ENCODE results near the gene ACRV1. TPM values are rescaled to one million over a fixed set of nuclear protein-coding genes. Genes with fewer than 3 reads are reported as not detected.
"Not testable (repeated sequence)": the region's sequence is repeated elsewhere in the genome, so short reads cannot be mapped to it uniquely, and the experiment has no call there.

ACRV1 gene
- total RNA-seq (ENCODE audit: insufficient read depth, low replicate concordance), result 2.2 TPM

GRCh38 chr11:125680747-125681146 is at the start of gene ACRV1:
Gene ACRV1, minus strand, starts transcription at chr11:125680847. Its CDS starts 67 bp downstream, at chr11:125680780.
- DNase-seq (ENCODE audit: low spot score), result no peak

- no peak for DNase-seq (ENCODE audit: low spot score)
Observed at GRCh38 chr11:125728969-125729368, 48.3 kb upstream of the ACRV1 start.

- DNase-seq (ENCODE audit: low spot score), result no peak
Observed at GRCh38 chr11:125724125-125724524, 43.5 kb upstream of the ACRV1 start.

- no peak for DNase-seq (ENCODE audit: low spot score)
Observed at GRCh38 chr11:125720781-125721180, 40.1 kb upstream of the ACRV1 start.

GRCh38 chr11:125704686-125705085 is 24.0 kb upstream of the ACRV1 start:
- not testable (repeated sequence) for DNase-seq (ENCODE audit: low spot score)

- no peak for DNase-seq (ENCODE audit: low spot score)
Observed at GRCh38 chr11:125701858-125702621, 21.4 kb upstream of the ACRV1 start.

- no peak for DNase-seq (ENCODE audit: low spot score)
Observed at GRCh38 chr11:125701018-125701610, 20.5 kb upstream of the ACRV1 start.

GRCh38 chr11:125694951-125695350 is 14.3 kb upstream of the ACRV1 start:
- DNase-seq (ENCODE audit: low spot score), result no peak

GRCh38 chr11:125692887-125693286 is 12.2 kb upstream of the ACRV1 start:
- no peak for DNase-seq (ENCODE audit: low spot score)

GRCh38 chr11:125690006-125690405 is 9.4 kb upstream of the ACRV1 start:
- DNase-seq (ENCODE audit: low spot score), result no peak

- DNase-seq (ENCODE audit: low spot score), result no peak
Observed at GRCh38 chr11:125689274-125689859, 8.7 kb upstream of the ACRV1 start.

GRCh38 chr11:125688632-125689031 is 8.0 kb upstream of the ACRV1 start:
- no peak for DNase-seq (ENCODE audit: low spot score)

GRCh38 chr11:125688066-125688465 is 7.4 kb upstream of the ACRV1 start:
- no peak for DNase-seq (ENCODE audit: low spot score)

- no peak for DNase-seq (ENCODE audit: low spot score)
Observed at GRCh38 chr11:125685228-125685627, 4.6 kb upstream of the ACRV1 start.

GRCh38 chr11:125679837-125680236 is 810 bp downstream of the ACRV1 start:
- no peak for DNase-seq (ENCODE audit: low spot score)

- no peak for DNase-seq (ENCODE audit: low spot score)
Observed at GRCh38 chr11:125679397-125679796, 1.2 kb downstream of the ACRV1 start.

- DNase-seq (ENCODE audit: low spot score), result no peak
Observed at GRCh38 chr11:125675196-125675595, 5.5 kb downstream of the ACRV1 start.

- DNase-seq (ENCODE audit: low spot score), result no peak
Observed at GRCh38 chr11:125674210-125674609, 6.4 kb downstream of the ACRV1 start.

- DNase-seq (ENCODE audit: low spot score), result no peak
Observed at GRCh38 chr11:125671561-125671960, 9.1 kb downstream of the ACRV1 start.

GRCh38 chr11:125670172-125670571 is 10.5 kb downstream of the ACRV1 start:
- no peak for DNase-seq (ENCODE audit: low spot score)

GRCh38 chr11:125667151-125667550 is 13.5 kb downstream of the ACRV1 start:
- no peak for DNase-seq (ENCODE audit: low spot score)

- no peak for DNase-seq (ENCODE audit: low spot score)
Observed at GRCh38 chr11:125663910-125664309, 16.7 kb downstream of the ACRV1 start.

- no peak for DNase-seq (ENCODE audit: low spot score)
Observed at GRCh38 chr11:125662689-125663088, 18.0 kb downstream of the ACRV1 start.

Measured in umbilical cord (tissue), 2 donors.